ENCODE data around the gene NQO2.

NQO2 gene

GRCh38 chr6:2999618-3000557 is at the start of gene NQO2:
NQO2 (plus strand) TSS chr6:2999894; CDS start chr6:3006553, 6,659 bp downstream.
- peak; percentile 83 for TF ChIP-seq ZFX (IDR thresholded peaks at IDR 0.05)
- TF ChIP-seq, protein P1, sequence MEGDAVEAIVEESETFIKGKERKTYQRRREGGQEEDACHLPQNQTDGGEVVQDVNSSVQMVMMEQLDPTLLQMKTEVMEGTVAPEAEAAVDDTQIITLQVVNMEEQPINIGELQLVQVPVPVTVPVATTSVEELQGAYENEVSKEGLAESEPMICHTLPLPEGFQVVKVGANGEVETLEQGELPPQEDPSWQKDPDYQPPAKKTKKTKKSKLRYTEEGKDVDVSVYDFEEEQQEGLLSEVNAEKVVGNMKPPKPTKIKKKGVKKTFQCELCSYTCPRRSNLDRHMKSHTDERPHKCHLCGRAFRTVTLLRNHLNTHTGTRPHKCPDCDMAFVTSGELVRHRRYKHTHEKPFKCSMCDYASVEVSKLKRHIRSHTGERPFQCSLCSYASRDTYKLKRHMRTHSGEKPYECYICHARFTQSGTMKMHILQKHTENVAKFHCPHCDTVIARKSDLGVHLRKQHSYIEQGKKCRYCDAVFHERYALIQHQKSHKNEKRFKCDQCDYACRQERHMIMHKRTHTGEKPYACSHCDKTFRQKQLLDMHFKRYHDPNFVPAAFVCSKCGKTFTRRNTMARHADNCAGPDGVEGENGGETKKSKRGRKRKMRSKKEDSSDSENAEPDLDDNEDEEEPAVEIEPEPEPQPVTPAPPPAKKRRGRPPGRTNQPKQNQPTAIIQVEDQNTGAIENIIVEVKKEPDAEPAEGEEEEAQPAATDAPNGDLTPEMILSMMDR (conservative IDR thresholded peaks at IDR 0.05) = no peak
- peak within 1 kb of the TSS; percentile 87 for H3K27ac ChIP-seq

- TF ChIP-seq, protein P1 (conservative IDR thresholded peaks at IDR 0.05) = no peak
- no peak for TF ChIP-seq ZFX (IDR thresholded peaks at IDR 0.05)
- no peak overlapping the region for H3K27ac ChIP-seq
Observed at GRCh38 chr6:2950713-2951112, 49.0 kb upstream of the NQO2 start.

GRCh38 chr6:2951728-2952127 is 48.0 kb upstream of the NQO2 start:
- no peak overlapping the region for H3K27ac ChIP-seq
- TF ChIP-seq, protein P1 (conservative IDR thresholded peaks at IDR 0.05) = no peak

GRCh38 chr6:2952557-2953095 is 47.1 kb upstream of the NQO2 start:
- TF ChIP-seq, protein P1 (conservative IDR thresholded peaks at IDR 0.05) = peak; percentile 90
- TF ChIP-seq ZFX (IDR thresholded peaks at IDR 0.05) = no peak
- no peak overlapping the region for H3K27ac ChIP-seq

- no peak overlapping the region for H3K27ac ChIP-seq
- TF ChIP-seq, protein P1 (conservative IDR thresholded peaks at IDR 0.05) = no peak; the same call in 1 of the 2 replicates
- no peak for TF ChIP-seq ZFX (IDR thresholded peaks at IDR 0.05)
Observed at GRCh38 chr6:2953098-2953497, 46.6 kb upstream of the NQO2 start.

GRCh38 chr6:2956930-2957685 is 42.6 kb upstream of the NQO2 start:
- TF ChIP-seq ZFX (IDR thresholded peaks at IDR 0.05) = no peak
- TF ChIP-seq, protein P1 (conservative IDR thresholded peaks at IDR 0.05) = no peak
- no peak overlapping the region; the same call in 1 of the 2 replicates for H3K27ac ChIP-seq

Data from C4-2B (cell line).